HepG2 (cell line): ENCODE measurements around the gene PAXX. TPM values are rescaled to one million over a fixed set of nuclear protein-coding genes. Genes with fewer than 3 reads are reported as not detected.

Experiments used
- ATAC-seq: fragments of 200-7000 bp; cut with Tn5 transposase; 3 replicates; pipeline ENCODE4 v1.9.1; 2020; ENCODE audit warnings: mild to moderate bottlenecking, moderate library complexity
- BruUV-seq: library from RNA; stranded (reverse); fragments of 400-500 nt; replicated peaks from 2 replicates; lab custom pipeline; 2021; lab: Mats Ljungman, UMichigan
- CTCF ChIA-PET: fragments of 300-600 bp; formaldehyde crosslinking; extraction: SDS; loops from one replicate; lab custom pipeline; 2021; ENCODE audit warnings: low total read pairs, inconsistent platforms, low intra/inter-chr PET ratio; lab: Yijun Ruan, JAX
- POLR2A ChIA-PET: fragments of 350-600 bp; sonication (Branson Sonifier 250); formaldehyde crosslinking; loops from one replicate; lab custom pipeline; 2020; ENCODE audit warnings: antibody characterized with exemption, inconsistent platforms; lab: Yijun Ruan, JAX
- DNase-seq: peaks from one replicate; pipeline ENCODE4 v3.0.0-alpha.2; 2015; ENCODE audit warnings: low spot score
- FAIRE-seq: peaks from 3 replicates; lab custom pipeline; 2011; peaks lifted over from hg19 to GRCh38; lab: Jason Lieb, UNC
- H2AFZ ChIP-seq: one replicate; pipeline ENCODE4 v1.6.1; 2011; ENCODE audit warnings: low read length, inconsistent platforms
- H3K27ac ChIP-seq: fragments of 300-600 bp; 3 replicates; pipeline ENCODE4 v1.8.0; 2011; ENCODE audit warnings: mixed run types, mild to moderate bottlenecking, mixed read lengths, low read length, inconsistent platforms; ENCODE audit not compliant: insufficient read depth; ENCODE audit errors: extremely low read length
- H3K27me3 ChIP-seq, 2 experiments: fragments of 200-600 bp in 1 of 2; 2 replicates in 1 of 2; 3 replicates in 1 of 2; pipeline versions ENCODE4 v1.6.0 to v1.8.0; 2011; ENCODE audit warnings: low read length in 2 of 2, mild to moderate bottlenecking in 2 of 2, moderate library complexity in 2 of 2, inconsistent platforms in 1 of 2; ENCODE audit not compliant: insufficient read depth in 2 of 2, control insufficient read depth in 1 of 2
- H3K36me3 ChIP-seq, 2 experiments: fragments of 200-600 bp in 1 of 2; replicated peaks in 1 of 2; 2 replicates in 1 of 2; 3 replicates in 1 of 2; pipeline versions ENCODE4 v1.5.1 to v1.8.0; 2011; ENCODE audit warnings: low read length in 2 of 2, inconsistent platforms in 1 of 2; ENCODE audit not compliant: insufficient read depth in 2 of 2, control insufficient read depth in 1 of 2
- H3K4me1 ChIP-seq: 2 replicates; pipeline ENCODE4 v1.5.1; 2012; ENCODE audit warnings: low read length, inconsistent platforms; ENCODE audit not compliant: insufficient read depth
- H3K4me2 ChIP-seq: 2 replicates; pipeline ENCODE4 v1.6.0; 2011; ENCODE audit warnings: low read depth, low read length, inconsistent platforms
- H3K4me3 ChIP-seq, 3 experiments: fragments of 200-600 bp in 1 of 3; sonication (generic), shearing (Covaris generic) in 1 of 3; replicated peaks in 1 of 3; 2 replicates each; pipeline ENCODE4 v1.5.1; 2011 to 2016; ENCODE audit warnings: low read length in 3 of 3, inconsistent platforms in 2 of 3, low read depth in 2 of 3, mild to moderate bottlenecking in 2 of 3, control low read depth in 1 of 3, mixed read lengths in 1 of 3; ENCODE audit not compliant: insufficient read depth in 1 of 3
- H3K79me2 ChIP-seq: one replicate; pipeline ENCODE4 v1.6.1; 2011; ENCODE audit warnings: low read length, inconsistent platforms; ENCODE audit not compliant: insufficient read depth
- H3K9ac ChIP-seq: 2 replicates; pipeline ENCODE4 v1.6.0; 2011; ENCODE audit warnings: mild to moderate bottlenecking, low read depth, low read length, inconsistent platforms; ENCODE audit not compliant: insufficient read depth
- H3K9me3 ChIP-seq: 2 replicates; pipeline ENCODE4 v1.5.1; 2012; ENCODE audit warnings: mild to moderate bottlenecking, low read length
- H4K20me1 ChIP-seq: 2 replicates; pipeline ENCODE4 v1.6.0; 2011; ENCODE audit warnings: inconsistent platforms, mild to moderate bottlenecking, low read length, moderate library complexity; ENCODE audit not compliant: insufficient read depth
- CBX5 ChIP-seq: sonication (generic); formaldehyde crosslinking; IDR thresholded peaks from 2 replicates; pipeline ENCODE4 v1.4.0; 2020; ENCODE audit warnings: missing genetic modification reagents, borderline replicate concordance
- UBTF ChIP-seq: sonication (generic); formaldehyde crosslinking; IDR thresholded peaks from 2 replicates; pipeline ENCODE4 v1.4.0; 2020; ENCODE audit warnings: mild to moderate bottlenecking, missing genetic modification reagents
- WGBS: methylation state at CpG from one replicate; pipeline ENCODE4 v1.1.6; 2017; ENCODE audit warnings: low lambda C conversion rate; 5-methylcytosine and 5-hydroxymethylcytosine counted together
- in situ Hi-C: cut with HindIII; loops from 2 replicates; pipeline ENCODE4 v1.10.0; 2017; ENCODE audit warnings: low pct_unique_long_range_greater_than_20kb; ENCODE audit not compliant: extremely low pct_ligation_motif_present
- intact Hi-C: fragments of 100-400 bp; cut with micrococcal nuclease; formaldehyde crosslinking; loops from one replicate; pipeline ENCODE4 v1.10.0; 2022; ENCODE audit not compliant: unreplicated experiment
- polyA plus RNA-seq, 8 experiments: library from polyadenylated mRNA; depleted of rRNA in 3 of 8; stranded (reverse) in 7 of 8; unstranded in 1 of 8; fragments of >200 nt; fragmentation: Illumina TruSeq in 4 of 8; extraction: Trizol in 4 of 8; gene quantifications; 2 replicates each; pipeline versions ENCODE4 v1.2.1 to v1.2.3, GENCODE V29; 2011 to 2016; ENCODE audit warnings: low read depth in 4 of 8, missing spikeins in 1 of 8, mixed read lengths in 1 of 8; ENCODE audit not compliant: insufficient read depth in 1 of 8
- total RNA-seq, 5 experiments: library from RNA; depleted of rRNA; stranded (reverse); fragments of >200 nt; fragmentation: Illumina TruSeq; extraction: Trizol; gene quantifications; 2 replicates each; pipeline ENCODE4 v1.2.3, GENCODE V29; 2016; ENCODE audit warnings: low read depth in 1 of 5

Gene PAXX
- total and polyA plus RNA-seq, 2 of the 13 experiments (the other 11 are each of a cell fraction or from before 2014, with no cell fraction given) = 14.0 to 31.9 TPM

GRCh38 chr9:137020771-137021567 is 28.7 kb downstream of the PAXX start:
- no peak for ATAC-seq

More at GRCh38 chr9:137020771-137021567, 28.7 kb downstream of the PAXX start:
- H3K9me3 ChIP-seq = no peaks in the 10 kb centered on the region
- H3K79me2 ChIP-seq = no peaks in the 10 kb centered on the region
- H3K4me1 ChIP-seq = peaks cover 44% of the 10 kb centered on the region
- 99% methylated on average over 12 of the region's 32 CpGs for WGBS
- no peaks in the 10 kb centered on the region for H3K27me3 ChIP-seq
- intact Hi-C loops = no loop called here
- no peak for FAIRE-seq
- TF ChIP-seq CBX5 (CRISPR knock-in tag) (no peak), UBTF (CRISPR knock-in tag) (0 out of 2 replicates have a peak, but pooled peaks have one; percentile 13)
- TF ChIP-seq, all 625 proteins: peak for 1
- Histone ChIP-seq H3K27ac (peak overlapping the region; percentile 33), H2AFZ (no peak overlapping the region), H4K20me1 (no peaks in the 10 kb centered on the region), H3K4me2 (no peak overlapping the region), H3K36me3 (0 out of 5 replicates have a peak, but pooled peaks cover 0 to 2% of the 10 kb centered on the region in 2 experiments), H3K4me3 (no peak overlapping the region), H3K9ac (no peak overlapping the region)
- DNase-seq = no peak
- ChIA-PET CTCF (no interaction called here), POLR2A (interaction anchor here (0.6 to 1.7 kb wide), 4 partner anchors 20 to 221 kb away, joined by 3 to 6 read pairs (median 4); partner anchors contain the start of gene PAXX)
- BruUV-seq = no TSS peak
- in situ Hi-C loops = no loop called here
